ENCODE results near the gene POLR1A.

Gene POLR1A

DNA sequence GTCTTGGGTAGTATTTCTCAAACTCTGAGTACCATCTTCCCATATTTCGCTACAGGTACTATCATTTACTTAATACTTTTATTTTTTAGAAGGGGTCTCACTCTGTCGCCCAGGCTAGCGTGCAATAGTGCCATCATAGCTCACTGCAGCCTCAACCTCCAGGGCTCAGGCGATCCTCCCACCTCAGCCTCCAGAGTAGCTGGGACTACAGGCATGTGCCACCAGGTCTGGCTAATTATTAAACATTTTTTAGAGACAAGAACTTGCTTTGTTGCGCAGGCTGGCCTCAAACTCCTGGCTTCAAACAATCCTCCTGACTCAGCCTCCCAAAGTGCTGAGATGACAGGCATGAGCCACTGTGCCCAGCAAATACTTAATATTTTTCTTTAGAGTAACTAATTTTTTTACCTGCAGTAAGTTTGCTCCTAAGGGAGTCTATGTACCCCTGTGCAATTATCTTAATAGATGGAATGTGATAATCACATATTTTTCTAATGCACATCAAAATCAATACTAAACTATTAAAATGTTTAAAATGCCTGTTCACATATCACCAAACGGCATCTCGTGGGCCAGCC, 116.3 kb downstream of the POLR1A start:
- no peaks in the 10 kb centered on the region for H3K9me2 ChIP-seq (replicated peaks; ENCODE audit: control insufficient read depth, low read length)
- no peak for TF ChIP-seq EZH2phosphoT487 (IDR thresholded peaks at IDR 0.05; ENCODE audit: borderline replicate concordance, low read length)
- TF ChIP-seq, protein P1, sequence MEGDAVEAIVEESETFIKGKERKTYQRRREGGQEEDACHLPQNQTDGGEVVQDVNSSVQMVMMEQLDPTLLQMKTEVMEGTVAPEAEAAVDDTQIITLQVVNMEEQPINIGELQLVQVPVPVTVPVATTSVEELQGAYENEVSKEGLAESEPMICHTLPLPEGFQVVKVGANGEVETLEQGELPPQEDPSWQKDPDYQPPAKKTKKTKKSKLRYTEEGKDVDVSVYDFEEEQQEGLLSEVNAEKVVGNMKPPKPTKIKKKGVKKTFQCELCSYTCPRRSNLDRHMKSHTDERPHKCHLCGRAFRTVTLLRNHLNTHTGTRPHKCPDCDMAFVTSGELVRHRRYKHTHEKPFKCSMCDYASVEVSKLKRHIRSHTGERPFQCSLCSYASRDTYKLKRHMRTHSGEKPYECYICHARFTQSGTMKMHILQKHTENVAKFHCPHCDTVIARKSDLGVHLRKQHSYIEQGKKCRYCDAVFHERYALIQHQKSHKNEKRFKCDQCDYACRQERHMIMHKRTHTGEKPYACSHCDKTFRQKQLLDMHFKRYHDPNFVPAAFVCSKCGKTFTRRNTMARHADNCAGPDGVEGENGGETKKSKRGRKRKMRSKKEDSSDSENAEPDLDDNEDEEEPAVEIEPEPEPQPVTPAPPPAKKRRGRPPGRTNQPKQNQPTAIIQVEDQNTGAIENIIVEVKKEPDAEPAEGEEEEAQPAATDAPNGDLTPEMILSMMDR (IDR thresholded peaks at IDR 0.05; ENCODE audit: low read depth, low read length, poor library complexity, severe bottlenecking), result no peak
- no peaks in the 10 kb centered on the region for H4K20me1 ChIP-seq (ENCODE audit: control insufficient read depth, insufficient read depth, low read depth, low read length)
- H3K27ac ChIP-seq (ENCODE audit: low read depth, low read length), result no peak overlapping the region
- H3K4me1 ChIP-seq (ENCODE audit: control insufficient read depth, low read length), result peaks cover 8% of the 10 kb centered on the region
- no peaks in the 10 kb centered on the region for H3K36me3 ChIP-seq (ENCODE audit: control insufficient read depth, low read length)
- H3K4me2 ChIP-seq (ENCODE audit: low read length), result no peak overlapping the region
- H3K27me3 ChIP-seq (ENCODE audit: control insufficient read depth, low read length), result no peaks in the 10 kb centered on the region
- no peak overlapping the region for H3K4me3 ChIP-seq (ENCODE audit: low read length)
- no peaks in the 10 kb centered on the region for H3K9me3 ChIP-seq (ENCODE audit: control insufficient read depth, insufficient read depth, low read length)
- no peaks in the 10 kb centered on the region for H3K79me2 ChIP-seq (ENCODE audit: control insufficient read depth, low read length)
- H3F3A ChIP-seq (ENCODE audit: control insufficient read depth, insufficient read depth), result no peaks in the 10 kb centered on the region

DNA sequence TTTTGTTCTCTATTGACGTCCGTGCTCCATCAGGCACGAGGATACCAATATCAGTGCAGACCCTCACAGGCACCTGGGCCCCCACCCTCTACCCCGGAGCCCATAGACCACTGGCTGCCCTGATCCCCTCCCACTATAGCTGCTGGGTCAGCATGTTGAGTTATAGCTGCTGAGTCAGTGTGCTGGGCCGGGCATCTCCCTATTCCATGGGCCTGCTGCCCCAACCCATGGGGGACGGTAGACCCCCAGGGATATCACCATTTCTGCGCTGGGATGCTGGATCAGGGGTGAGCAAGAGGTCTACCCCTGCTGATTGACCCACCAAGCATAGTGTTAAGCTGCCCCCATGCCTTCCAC, 116.8 kb downstream of the POLR1A start:
- Histone ChIP-seq H3K4me3 (ENCODE audit: low read length) (no peak overlapping the region), H3K27ac (ENCODE audit: low read depth, low read length) (no peak overlapping the region), H3K4me1 (ENCODE audit: control insufficient read depth, low read length) (peaks cover 3% of the 10 kb centered on the region), H3K9me2 (replicated peaks; ENCODE audit: control insufficient read depth, low read length) (no peaks in the 10 kb centered on the region), H3K79me2 (ENCODE audit: control insufficient read depth, low read length) (no peaks in the 10 kb centered on the region), H3F3A (ENCODE audit: control insufficient read depth, insufficient read depth) (no peaks in the 10 kb centered on the region), H3K9me3 (ENCODE audit: control insufficient read depth, insufficient read depth, low read length) (no peaks in the 10 kb centered on the region), H3K36me3 (ENCODE audit: control insufficient read depth, low read length) (no peaks in the 10 kb centered on the region), H3K4me2 (ENCODE audit: low read length) (no peak overlapping the region), H3K27me3 (ENCODE audit: control insufficient read depth, low read length) (no peaks in the 10 kb centered on the region), H4K20me1 (ENCODE audit: control insufficient read depth, insufficient read depth, low read depth, low read length) (no peaks in the 10 kb centered on the region)
- no peak for TF ChIP-seq EZH2phosphoT487 (IDR thresholded peaks at IDR 0.05; ENCODE audit: borderline replicate concordance, low read length)
- TF ChIP-seq, protein P1 (IDR thresholded peaks at IDR 0.05; ENCODE audit: low read depth, low read length, poor library complexity, severe bottlenecking), result no peak

DNA sequence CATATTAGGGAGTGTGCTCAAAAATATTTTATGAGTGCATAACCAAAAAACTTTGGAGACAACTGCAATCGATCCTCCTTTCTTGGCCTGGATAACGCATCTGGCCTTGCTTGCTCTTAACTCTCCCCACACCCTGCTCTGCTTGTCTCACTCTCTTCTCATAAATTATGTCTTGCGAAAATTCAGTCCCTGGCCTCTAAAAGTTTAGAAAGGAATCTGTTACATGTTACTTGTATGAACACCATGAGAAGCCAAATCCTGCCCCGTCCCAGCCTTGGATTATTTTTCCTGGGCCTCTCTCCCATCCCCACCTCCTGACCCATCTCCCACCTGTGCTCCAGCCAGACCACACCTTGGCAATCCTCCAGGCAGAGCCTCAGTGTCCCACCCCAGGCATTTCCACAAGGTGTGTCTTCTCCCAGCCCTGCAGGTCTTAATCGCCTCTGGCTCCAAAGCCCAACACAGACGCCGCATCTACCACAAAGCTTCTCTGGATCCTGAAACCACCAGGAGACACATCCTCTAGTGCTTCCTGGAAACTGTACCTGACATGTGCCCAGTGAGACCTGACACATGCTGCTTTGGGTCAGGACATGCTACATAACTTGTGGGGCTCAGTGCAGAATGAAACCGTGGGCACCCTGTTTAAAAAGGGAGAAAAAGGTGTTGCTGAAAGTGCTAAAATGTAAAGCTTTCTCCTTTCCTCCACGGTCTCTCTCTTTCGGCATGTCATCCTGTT, 117.3 kb downstream of the POLR1A start:
- no peaks in the 10 kb centered on the region for H3K79me2 ChIP-seq (ENCODE audit: control insufficient read depth, low read length)
- no peak overlapping the region for H3K4me3 ChIP-seq (ENCODE audit: low read length)
- no peak overlapping the region for H3K4me2 ChIP-seq (ENCODE audit: low read length)
- H3K27ac ChIP-seq (ENCODE audit: low read depth, low read length), result no peak overlapping the region
- H3K9me2 ChIP-seq (replicated peaks; ENCODE audit: control insufficient read depth, low read length), result no peaks in the 10 kb centered on the region
- TF ChIP-seq EZH2phosphoT487 (IDR thresholded peaks at IDR 0.05; ENCODE audit: borderline replicate concordance, low read length), result no peak
- TF ChIP-seq, protein P1 (IDR thresholded peaks at IDR 0.05; ENCODE audit: low read depth, low read length, poor library complexity, severe bottlenecking), result no peak
- H3K36me3 ChIP-seq (ENCODE audit: control insufficient read depth, low read length), result no peaks in the 10 kb centered on the region
- H3K27me3 ChIP-seq (ENCODE audit: control insufficient read depth, low read length), result no peaks in the 10 kb centered on the region
- no peaks in the 10 kb centered on the region for H3K4me1 ChIP-seq (ENCODE audit: control insufficient read depth, low read length)
- no peaks in the 10 kb centered on the region for H3K9me3 ChIP-seq (ENCODE audit: control insufficient read depth, insufficient read depth, low read length)
- no peaks in the 10 kb centered on the region for H4K20me1 ChIP-seq (ENCODE audit: control insufficient read depth, insufficient read depth, low read depth, low read length)
- H3F3A ChIP-seq (ENCODE audit: control insufficient read depth, insufficient read depth), result no peaks in the 10 kb centered on the region
